HEK293T (cell line): ENCODE results near the gene NPAS4.
A peak's percentile ranks its signal among the peaks of the same experiment; 100 is the strongest.

Experiments
- CTCF ChIA-PET: fragments of 350-600 bp; formaldehyde crosslinking; extraction: SDS; loops from one replicate; lab custom pipeline; 2021; ENCODE audit warnings: antibody characterized with exemption, inconsistent platforms; lab: Yijun Ruan, JAX
- POLR2A ChIA-PET: fragments of 350-600 bp; formaldehyde crosslinking; extraction: SDS; loops from one replicate; lab custom pipeline; 2020; ENCODE audit warnings: antibody characterized with exemption, inconsistent platforms; lab: Yijun Ruan, JAX
- DNase-seq: peaks from one replicate; pipeline ENCODE4 v3.0.0; 2012; ENCODE audit warnings: mixed read lengths; ENCODE audit errors: extremely low spot score
- ARNT ChIP-seq: fragments of 450-650 bp; IDR thresholded peaks from 2 replicates; pipeline ENCODE4 v1.6.1; 2017; ENCODE audit warnings: mild to moderate bottlenecking
- BHLHE40 ChIP-seq: fragments of 450-650 bp; IDR thresholded peaks from 2 replicates; pipeline ENCODE4 v1.6.1; 2016; ENCODE audit warnings: mild to moderate bottlenecking, moderate library complexity, borderline replicate concordance
- CTBP1 ChIP-seq: fragments of 450-650 bp; IDR thresholded peaks from 2 replicates; pipeline ENCODE4 v1.6.1; 2016; ENCODE audit warnings: borderline replicate concordance
- ELF4 ChIP-seq: fragments of 450-650 bp; IDR thresholded peaks from 2 replicates; pipeline ENCODE4 v1.6.1; 2017; ENCODE audit warnings: antibody characterized with exemption
- FOXA1 ChIP-seq: fragments of 450-650 bp; IDR thresholded peaks from 2 replicates; pipeline ENCODE4 v1.6.1; 2016; ENCODE audit warnings: mild to moderate bottlenecking
- FOXK2 ChIP-seq: fragments of 450-650 bp; IDR thresholded peaks from 2 replicates; pipeline ENCODE4 v1.6.1; 2016; ENCODE audit warnings: mild to moderate bottlenecking
- FOXM1 ChIP-seq: fragments of 450-650 bp; IDR thresholded peaks from 2 replicates; pipeline ENCODE4 v1.6.1; 2017; ENCODE audit warnings: mild to moderate bottlenecking, borderline replicate concordance
- HDGF ChIP-seq: fragments of 450-650 bp; IDR thresholded peaks from 2 replicates; pipeline ENCODE4 v1.6.1; 2017; ENCODE audit warnings: antibody characterized with exemption, borderline replicate concordance
- L3MBTL2 ChIP-seq: fragments of 450-650 bp; conservative IDR thresholded peaks from 2 replicates; pipeline ENCODE4 v1.6.1; 2016; ENCODE audit warnings: mild to moderate bottlenecking
- LEF1 ChIP-seq: fragments of 450-650 bp; IDR thresholded peaks from 2 replicates; pipeline ENCODE4 v1.6.1; 2017; ENCODE audit warnings: mild to moderate bottlenecking, borderline replicate concordance
- NFRKB ChIP-seq: fragments of 450-650 bp; IDR thresholded peaks from 2 replicates; pipeline ENCODE4 v1.6.1; 2016; ENCODE audit warnings: mild to moderate bottlenecking, moderate library complexity
- SP1 ChIP-seq: fragments of 450-650 bp; IDR thresholded peaks from 2 replicates; pipeline ENCODE4 v1.6.1; 2017
- SUZ12 ChIP-seq: fragments of 450-650 bp; IDR thresholded peaks from 2 replicates; pipeline ENCODE4 v1.6.1; 2016; ENCODE audit warnings: mild to moderate bottlenecking
- TARDBP ChIP-seq: fragments of 450-650 bp; IDR thresholded peaks from 2 replicates; pipeline ENCODE4 v1.6.1; 2016
- ZNF384 ChIP-seq: fragments of 450-650 bp; IDR thresholded peaks from 2 replicates; pipeline ENCODE4 v1.6.1; 2016
- TF ChIP-seq, protein P1 (sequence below): fragments of 450-650 bp; IDR thresholded peaks from 2 replicates; pipeline ENCODE4 v1.6.1; 2016

The NPAS4 gene

DNA sequence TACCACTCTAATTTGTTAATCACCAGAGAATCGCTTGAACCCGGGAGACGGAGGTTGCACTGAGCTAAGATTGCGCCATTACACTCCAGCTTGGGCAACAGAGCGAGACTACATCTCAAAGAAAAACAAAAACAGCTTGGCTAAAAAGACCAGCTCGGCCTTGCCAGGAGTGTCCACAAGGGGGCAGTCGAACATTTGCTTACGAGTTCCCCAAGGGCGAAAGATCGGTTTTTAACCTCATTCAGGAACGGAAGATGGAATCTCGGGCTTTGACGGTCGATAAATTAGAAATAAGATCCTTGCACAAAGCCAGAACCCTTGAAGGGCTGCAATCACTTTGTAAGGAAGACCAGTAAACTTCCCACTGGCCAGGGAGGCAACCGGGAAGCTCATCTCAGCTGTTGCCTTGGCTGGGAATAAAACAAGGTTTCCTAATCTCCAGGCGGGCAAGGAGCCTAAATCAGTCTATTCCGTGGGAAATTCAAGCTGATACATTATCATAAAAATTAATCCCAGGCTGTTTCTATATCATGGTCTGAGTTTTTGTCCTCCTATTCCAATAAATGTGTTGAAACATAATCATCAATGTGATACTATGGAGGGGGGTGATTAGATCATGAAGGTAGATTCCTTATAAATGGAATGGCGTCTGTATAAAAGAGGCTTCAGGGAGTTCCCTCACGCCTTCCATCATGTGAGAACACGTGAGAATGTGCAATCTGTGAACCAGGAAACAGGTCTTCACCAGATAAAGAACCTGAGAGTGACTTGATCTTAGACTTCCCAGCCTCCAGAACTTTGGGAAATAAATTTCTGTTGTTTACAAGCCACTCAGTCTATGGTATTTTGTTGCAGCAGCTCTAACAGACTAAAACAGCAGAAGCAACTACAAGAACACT is 34.4 kb upstream of the NPAS4 start:
- DNase-seq = peak; percentile 68
- POLR2A ChIA-PET = interaction anchor here (1.0 to 4.4 kb wide), 5 partner anchors 15 to 252 kb away, joined by 3 to 19 read pairs (median 3); partner anchors contain the start of genes RBM4 and SLC29A2
- TF ChIP-seq, protein P1, sequence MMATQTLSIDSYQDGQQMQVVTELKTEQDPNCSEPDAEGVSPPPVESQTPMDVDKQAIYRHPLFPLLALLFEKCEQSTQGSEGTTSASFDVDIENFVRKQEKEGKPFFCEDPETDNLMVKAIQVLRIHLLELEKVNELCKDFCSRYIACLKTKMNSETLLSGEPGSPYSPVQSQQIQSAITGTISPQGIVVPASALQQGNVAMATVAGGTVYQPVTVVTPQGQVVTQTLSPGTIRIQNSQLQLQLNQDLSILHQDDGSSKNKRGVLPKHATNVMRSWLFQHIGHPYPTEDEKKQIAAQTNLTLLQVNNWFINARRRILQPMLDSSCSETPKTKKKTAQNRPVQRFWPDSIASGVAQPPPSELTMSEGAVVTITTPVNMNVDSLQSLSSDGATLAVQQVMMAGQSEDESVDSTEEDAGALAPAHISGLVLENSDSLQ = peak; percentile 85
- TF ChIP-seq CTBP1 = no peak
- CTCF ChIA-PET = interaction anchor here (0.7 to 3.4 kb wide), 21 partner anchors 9 to 1672 kb away, joined by 3 to 31 read pairs (median 5); partner anchors contain the start of gene MRPL11

DNA sequence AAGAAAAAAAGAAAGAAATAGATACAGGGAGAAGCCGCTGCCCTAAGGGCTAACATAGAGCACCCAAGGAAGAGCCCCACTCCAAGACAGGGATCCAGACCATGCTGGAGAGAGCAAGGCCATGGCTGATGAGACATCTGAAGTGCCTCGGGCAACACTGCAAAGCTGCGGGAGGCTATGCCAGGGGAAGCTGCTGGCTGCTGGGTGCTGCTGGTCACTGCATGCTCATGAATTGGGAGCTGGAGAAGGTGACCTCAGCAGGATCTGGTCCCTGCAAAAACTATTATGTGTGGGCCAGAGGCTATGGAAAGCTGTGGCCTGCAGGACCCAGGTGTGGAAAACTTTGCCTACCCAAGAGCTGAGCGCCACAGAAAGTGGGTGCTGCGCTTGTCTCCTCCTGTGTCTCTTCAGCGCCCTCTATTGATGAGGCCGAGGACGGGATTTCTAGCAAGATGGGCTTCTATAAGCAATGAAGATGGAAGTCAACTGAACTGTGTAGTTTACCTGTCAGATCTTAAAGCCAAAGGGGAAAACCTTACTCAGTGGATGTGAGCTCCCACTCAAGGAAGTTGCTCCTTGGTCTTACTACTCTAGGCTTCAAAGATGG is 32.0 kb upstream of the NPAS4 start:
- ChIA-PET POLR2A (interaction anchor here (0.9 to 1.5 kb wide), 4 partner anchors 16 to 50 kb away, joined by 3 to 5 read pairs (median 4); partner anchors contain the start of genes MRPL11 and SLC29A2), CTCF (interaction anchor here (0.6 to 1.7 kb wide), 18 partner anchors 9 to 103 kb away, joined by 3 to 9 read pairs (median 3); partner anchors contain the start of gene MRPL11)
- peak; percentile 61 for DNase-seq
- TF ChIP-seq FOXA1 = no peak
- no peak for TF ChIP-seq TARDBP
- TF ChIP-seq ELF4 = no peak
- TF ChIP-seq SUZ12 = no peak
- TF ChIP-seq FOXM1 = no peak
- TF ChIP-seq ZNF384 = no peak
- TF ChIP-seq CTBP1 = no peak
- TF ChIP-seq SP1 = no peak
- TF ChIP-seq HDGF = no peak
- no peak for TF ChIP-seq L3MBTL2
- TF ChIP-seq BHLHE40 = no peak
- TF ChIP-seq LEF1 = no peak
- TF ChIP-seq, protein P1 = no peak
- no peak for TF ChIP-seq FOXK2
- no peak for TF ChIP-seq ARNT

DNA sequence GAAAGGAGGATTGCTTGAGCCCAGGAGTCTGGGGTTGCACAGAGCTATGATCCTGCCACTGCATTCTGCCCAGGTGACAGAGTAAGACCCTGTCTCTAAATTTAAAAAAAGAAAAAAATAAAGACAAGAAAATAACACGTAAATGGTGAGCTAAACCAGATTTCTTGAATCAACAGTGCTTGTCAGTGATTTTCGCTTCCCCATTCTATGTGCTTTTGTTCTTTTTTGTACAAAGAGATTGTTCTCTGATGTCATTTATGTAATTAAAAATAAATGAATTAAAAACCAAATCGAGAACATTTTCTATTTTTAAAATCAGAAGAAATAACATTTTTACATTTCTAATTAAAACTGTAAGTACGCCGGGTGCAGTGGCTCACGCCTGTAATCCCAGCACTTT is 29.5 kb upstream of the NPAS4 start:
- ChIA-PET POLR2A (no interaction called here), CTCF (no interaction called here)
- no peak for DNase-seq
- TF ChIP-seq ELF4 (no peak), TARDBP (no peak), LEF1 (no peak), BHLHE40 (no peak), SP1 (no peak), FOXK2 (no peak), FOXA1 (no peak), SUZ12 (no peak)
- TF ChIP-seq, protein P1 = no peak

- no peak for DNase-seq
- CTCF ChIA-PET = interaction anchor here (0.7 to 1.1 kb wide), 2 partner anchors 24 to 30 kb away, joined by 3 to 6 read pairs; no protein-coding TSS in a partner anchor
- POLR2A ChIA-PET = interaction anchor here (1.5 kb wide), 1 partner anchor 283 kb away, joined by 3 read pairs; no protein-coding TSS in a partner anchor
- no peak for TF ChIP-seq BHLHE40
- no peak for TF ChIP-seq SUZ12
- TF ChIP-seq HDGF = no peak
- no peak for TF ChIP-seq L3MBTL2
- TF ChIP-seq FOXK2 = no peak
- no peak for TF ChIP-seq LEF1
- no peak for TF ChIP-seq NFRKB
- no peak for TF ChIP-seq ARNT
- TF ChIP-seq FOXM1 = no peak
- TF ChIP-seq FOXA1 = no peak
- TF ChIP-seq, protein P1 = no peak
- no peak for TF ChIP-seq ELF4
- TF ChIP-seq CTBP1 = no peak
- no peak for TF ChIP-seq TARDBP
- TF ChIP-seq SP1 = no peak
- no peak for TF ChIP-seq ZNF384
Observed at GRCh38 chr11:66393954-66394353, 26.9 kb upstream of the NPAS4 start.

GRCh38 chr11:66407651-66408050 is 13.2 kb upstream of the NPAS4 start:
- DNase-seq = no peak
- ChIA-PET POLR2A (interaction anchor here (1.0 kb wide), 1 partner anchor 270 kb away, joined by 3 read pairs; the partner anchor contains the start of gene RBM4B), CTCF (interaction anchor here (0.6 to 2.1 kb wide), 3 partner anchors 10 to 412 kb away, joined by 3 to 6 read pairs (median 4); no protein-coding TSS in a partner anchor)
- TF ChIP-seq FOXM1 (no peak), ARNT (no peak), L3MBTL2 (no peak), TARDBP (no peak), ZNF384 (no peak), ELF4 (no peak), FOXK2 (no peak), HDGF (no peak), CTBP1 (no peak), SUZ12 (no peak)
